Inflammatory macrophage treated with lipopolysaccharide for 1 hour (primary cell): ENCODE results near the gene RNF224.
"Not testable (repeated sequence)": the region's sequence is repeated elsewhere in the genome, so short reads cannot be mapped to it uniquely, and the experiment has no call there.

Experiments
- DNase-seq, 2 donors: peaks; one replicate each; pipeline ENCODE4 v3.0.0-alpha.2; 2020 to 2022

The RNF224 gene

DNA sequence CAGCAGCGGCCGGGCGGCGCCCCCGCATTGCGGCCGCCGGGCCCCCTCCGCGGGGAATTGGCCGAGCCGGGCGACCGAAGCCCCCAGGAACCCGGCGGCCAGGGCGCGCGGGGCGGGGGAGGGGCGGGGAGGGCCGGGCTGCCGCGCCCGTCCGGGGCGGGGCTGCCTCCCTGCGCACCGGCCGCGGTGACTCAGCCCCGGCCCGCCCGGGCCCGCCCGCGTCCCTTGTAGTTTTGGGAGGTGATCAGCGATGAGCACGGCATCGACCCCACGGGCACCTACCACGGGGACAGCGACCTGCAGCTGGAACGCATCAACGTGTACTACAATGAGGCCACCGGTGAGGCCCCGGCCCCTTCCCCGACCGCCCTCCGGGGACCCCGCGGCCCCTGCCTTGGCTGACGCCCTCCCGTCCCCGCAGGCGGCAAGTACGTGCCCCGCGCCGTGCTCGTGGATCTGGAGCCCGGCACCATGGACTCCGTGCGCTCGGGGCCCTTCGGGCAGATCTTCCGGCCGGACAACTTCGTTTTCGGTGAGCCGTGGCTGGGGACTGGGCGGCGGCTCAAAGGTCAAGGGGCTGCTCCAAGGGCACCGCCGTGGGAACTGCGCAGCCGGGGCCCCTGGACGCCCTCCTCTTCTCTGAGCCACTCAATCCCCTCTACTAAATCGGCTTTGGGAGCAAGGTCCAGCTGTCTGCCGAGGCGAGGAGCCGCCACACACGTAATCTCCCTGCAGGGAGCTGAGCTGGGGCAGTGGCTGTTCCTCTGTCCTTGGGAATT is 14.4 kb downstream of the RNF224 start:
- peak; percentile 57 to 67 for DNase-seq

GRCh38 chr9:137242269-137243203 is 15.2 kb downstream of the RNF224 start:
- no peak for DNase-seq

GRCh38 chr9:137243266-137243625 is 15.9 kb downstream of the RNF224 start:
- not testable (repeated sequence) for DNase-seq

- no peak for DNase-seq
These were observed 16.6 kb downstream of the RNF224 start for GRCh38 chr9:137243626-137244485.

DNA sequence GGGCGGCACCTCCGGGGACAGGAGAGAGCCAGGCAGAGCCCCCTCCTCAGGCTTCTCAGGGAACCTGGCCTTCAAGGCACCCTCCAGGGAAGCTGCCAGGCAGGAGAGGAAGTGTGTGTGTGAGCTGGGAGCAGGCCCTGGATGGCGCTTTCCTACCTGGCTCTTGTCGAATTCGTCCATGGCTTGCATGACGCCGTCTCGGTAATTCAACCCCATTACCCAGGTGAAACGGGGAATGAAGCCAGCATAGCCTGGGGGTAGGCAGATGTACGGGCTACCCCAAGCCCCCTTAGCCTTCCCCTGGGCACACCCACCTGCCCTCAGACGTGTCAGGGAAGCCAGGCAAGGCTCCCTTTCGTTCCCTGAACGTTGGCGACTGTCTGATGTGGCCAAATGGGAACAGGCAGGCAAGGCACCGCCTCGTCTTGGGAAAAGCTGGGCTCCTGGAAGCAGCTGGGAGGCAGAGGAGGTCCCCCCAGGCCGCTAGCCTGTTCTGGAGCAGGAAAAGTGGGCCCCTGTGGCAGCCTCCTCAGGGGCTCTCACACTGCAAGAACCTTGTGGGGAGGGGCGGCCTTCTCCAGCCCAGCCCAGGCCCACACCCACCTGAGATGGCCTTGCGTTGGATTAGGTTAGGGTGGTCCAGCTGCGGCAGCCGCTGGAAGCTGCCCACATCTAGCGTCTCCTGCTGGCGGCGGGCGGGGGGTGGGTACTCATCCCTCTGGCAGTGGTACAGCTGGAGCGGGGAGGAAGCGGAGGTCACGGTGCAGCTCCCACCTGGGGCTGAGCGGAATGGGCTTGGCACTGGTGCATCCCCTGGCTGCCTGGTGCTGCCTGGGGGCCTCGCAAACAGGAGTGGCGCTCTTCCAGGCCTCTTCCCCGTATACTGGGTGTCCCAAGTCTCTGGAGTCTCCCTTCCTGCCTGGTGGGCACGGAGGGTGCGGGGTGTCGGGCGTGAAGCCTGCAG is 17.5 kb downstream of the RNF224 start:
- DNase-seq, result no peak

GRCh38 chr9:137245450-137246421 is 18.4 kb downstream of the RNF224 start:
- DNase-seq, result no peak

DNA sequence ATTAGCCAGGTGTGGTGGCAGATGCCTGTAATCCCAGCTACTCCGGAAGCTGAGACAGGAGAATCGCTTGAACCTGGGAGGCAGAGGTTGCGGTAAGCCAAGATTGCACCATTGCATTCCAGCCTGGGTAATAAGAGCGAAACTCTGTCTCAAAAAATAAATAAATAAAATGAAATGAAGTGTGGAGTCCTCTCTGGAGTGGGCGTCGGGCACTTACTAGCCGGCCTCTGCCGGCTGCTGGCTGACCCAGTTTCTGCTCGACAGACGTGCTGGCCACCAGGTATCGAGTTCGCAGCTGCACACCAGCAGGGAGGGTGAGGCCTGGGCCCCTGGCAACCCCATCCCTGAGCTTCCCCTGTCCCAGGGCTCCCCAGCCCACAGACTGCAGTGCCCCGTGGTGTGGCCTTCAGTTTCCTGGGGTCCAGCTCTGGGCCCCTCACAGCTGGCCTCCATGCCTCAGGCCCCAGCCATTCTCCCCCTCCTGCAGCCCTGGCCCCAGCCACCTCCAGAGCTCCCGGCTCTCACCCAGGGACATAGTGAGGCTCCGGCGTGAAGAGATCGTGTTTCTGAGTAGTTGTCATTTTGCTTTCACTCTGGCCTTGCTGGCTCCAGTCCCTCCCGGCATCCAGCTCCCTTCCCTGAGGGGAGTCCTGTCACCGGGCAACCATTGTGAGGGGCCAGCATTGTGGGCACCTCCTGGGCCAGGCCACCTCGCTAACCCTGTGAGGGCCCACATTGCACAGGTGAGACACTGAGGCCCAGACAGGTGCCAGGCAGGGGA is 20.0 kb downstream of the RNF224 start:
- DNase-seq, result no peak

DNA sequence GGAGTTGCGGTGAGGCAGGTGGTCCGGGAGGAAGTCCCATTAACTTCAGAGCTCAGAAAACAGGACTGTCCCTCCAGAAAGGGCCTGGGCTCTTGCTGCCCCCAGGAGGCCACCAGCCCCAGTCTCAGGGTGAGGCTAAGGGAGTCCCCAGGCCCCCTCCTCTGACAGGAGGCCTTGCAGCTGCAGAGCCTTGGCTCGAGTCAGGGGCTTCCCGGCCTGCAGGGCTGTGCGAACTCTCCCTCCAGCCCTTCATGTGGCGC is 20.5 kb downstream of the RNF224 start:
- DNase-seq, result no peak

GRCh38 chr9:137250329-137251193 is 23.3 kb downstream of the RNF224 start:
- DNase-seq, result no peak

DNA sequence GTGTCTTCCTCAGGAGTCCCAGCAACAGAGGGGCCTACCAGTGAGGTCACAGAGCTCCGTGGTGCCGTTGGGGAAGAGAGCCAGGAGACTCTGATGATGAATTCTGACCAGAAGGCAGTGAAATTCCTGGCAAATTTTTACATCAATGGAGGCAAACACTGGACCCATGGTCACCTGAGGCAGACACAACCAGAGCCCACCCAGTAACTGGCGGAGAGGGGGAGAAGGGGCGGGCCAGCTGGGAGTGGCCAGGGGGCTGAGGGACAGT is 23.8 kb downstream of the RNF224 start, which contains the start of gene STPG3:
Gene STPG3, plus strand, starts transcription at position 93 of the 268 bp plus-strand sequence. Its CDS starts 1 bp downstream, at position 94.
- no peak for DNase-seq

DNA sequence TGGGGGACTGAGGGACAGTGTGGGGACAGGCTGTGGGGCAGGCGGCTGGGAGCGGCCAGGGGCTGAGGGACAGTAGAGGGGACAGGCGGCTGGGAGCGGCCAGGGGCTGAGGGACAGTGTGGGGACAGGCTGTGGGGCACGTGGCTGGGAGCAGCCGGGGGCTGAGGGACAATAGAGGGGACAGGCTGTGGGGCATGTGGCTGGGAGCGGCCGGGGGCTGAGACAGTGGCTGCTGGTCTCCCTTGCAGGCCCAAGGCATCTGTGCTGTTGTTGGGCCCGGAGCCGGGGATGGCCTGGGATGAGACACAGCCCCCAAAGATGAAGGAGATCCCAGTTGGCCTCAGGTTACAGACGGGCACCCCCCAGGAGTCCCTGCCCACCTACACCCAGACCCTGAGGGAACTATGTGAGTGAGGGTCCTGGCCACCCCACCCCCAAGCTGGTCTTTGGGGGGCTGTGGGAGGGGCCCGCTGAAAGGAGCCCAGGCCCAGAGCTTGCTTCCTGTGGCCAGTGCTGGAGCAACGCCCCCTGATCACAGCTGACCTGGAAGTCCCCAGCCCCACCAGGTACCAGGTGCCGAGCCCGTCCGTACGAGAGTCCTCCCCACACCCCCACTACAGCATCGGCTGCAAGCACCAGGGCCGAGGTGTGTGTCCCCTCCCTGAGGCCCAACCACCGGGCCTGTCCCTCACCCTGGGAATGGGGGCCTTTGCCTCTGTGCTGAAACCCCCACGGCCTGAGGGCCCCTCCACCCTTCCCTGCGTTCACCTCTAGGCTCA is 24.4 kb downstream of the RNF224 start:
- no peak for DNase-seq

- no peak for DNase-seq
These were observed 25.5 kb downstream of the RNF224 start for GRCh38 chr9:137252555-137253506.

GRCh38 chr9:137253717-137254623 is 26.7 kb downstream of the RNF224 start:
- no peak for DNase-seq

GRCh38 chr9:137254624-137255447 is 27.5 kb downstream of the RNF224 start, which contains the start of gene NELFB:
NELFB (plus strand) TSS chr9:137255327.
- peak; percentile 76 to 95 for DNase-seq
